Activated CD4-positive, alpha-beta T cell treated with anti-CD3 and anti-CD28 coated beads, Interleukin-2, amount 50 U/mL, for 16 hours (primary cell): Measurements from ENCODE around the gene BEND5.

Experiments used
- DNase-seq: peaks from one replicate; pipeline ENCODE4 v3.0.0-alpha.2; 2020

BEND5 gene

DNA sequence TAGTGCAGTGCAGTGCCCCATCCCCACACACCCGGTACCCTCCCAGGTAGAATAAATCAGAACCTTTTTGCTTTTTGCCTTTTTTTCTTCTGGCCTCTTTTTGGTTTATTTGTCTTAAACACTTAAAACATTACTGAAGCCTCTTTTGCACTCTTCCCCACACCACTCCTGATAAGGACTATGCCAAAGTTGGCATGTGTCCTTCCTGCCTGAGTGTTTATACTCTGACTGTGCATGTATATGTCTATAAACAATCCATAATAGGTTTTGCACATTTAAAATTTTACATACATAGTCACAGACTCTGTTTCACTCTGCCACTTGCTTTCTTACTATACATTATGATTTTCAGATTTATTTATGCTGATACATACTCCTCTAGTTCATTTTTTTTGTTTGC lies 59.6 kb downstream of the BEND5 start:
- DNase-seq: no peak

DNA sequence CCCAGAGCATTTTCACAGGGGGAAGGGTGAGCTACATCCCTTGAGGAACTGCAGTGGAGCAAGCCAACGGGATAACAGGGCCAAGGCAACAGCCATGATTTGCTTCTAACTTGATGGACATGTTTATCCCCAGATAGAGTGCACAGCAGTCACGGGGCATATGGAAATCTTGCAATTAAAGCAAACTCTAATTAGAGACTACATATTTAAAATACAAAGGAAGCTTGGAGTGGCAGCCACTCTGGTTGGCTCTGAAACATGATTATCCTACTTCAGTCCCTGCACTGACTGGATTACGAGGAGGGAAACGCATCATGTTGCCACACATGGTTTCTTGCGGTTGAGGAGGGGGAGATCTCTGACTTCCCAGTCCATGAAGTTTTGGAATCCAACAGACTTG lies 60.8 kb downstream of the BEND5 start:
- DNase-seq: no peak

DNA sequence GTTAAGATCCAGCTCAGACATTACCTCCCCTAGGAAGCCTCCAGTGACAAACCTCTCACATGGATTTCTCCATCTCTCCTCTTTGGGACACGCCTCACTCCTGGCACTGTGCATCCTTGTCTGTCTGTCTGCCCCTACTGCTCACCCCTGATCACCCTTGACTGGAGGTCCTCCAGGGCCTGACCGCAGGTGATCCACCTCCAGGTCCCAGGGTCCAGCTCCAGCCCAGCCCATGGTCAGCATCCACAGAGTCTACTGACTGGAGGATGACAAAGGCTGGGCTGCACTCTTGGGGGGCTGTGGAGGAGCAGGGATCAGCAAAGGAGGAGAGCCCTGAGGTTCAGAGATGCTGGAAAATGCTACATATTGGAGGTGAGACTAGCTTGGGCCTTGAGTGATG lies 65.8 kb downstream of the BEND5 start:
- no peak for DNase-seq

DNA sequence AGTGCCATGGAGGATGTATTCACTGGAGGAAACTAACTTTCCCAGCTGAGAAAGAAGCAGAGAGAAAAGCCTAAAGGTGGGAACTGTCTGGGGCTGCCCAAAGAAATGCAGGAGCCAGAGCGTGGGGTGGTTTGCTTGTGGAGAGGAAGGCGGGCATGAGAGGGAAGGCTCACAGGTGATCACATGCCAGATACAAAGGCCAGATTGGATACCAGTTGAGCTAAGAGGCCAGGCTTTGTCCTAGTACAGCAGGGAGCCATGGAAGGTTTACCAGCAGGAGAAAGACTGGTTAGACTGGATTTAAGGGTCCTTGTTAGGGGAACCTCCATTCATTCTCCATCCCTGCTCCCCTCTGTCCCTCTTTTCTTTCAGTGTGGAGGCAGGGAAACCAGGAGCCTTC lies 66.4 kb downstream of the BEND5 start:
- DNase-seq: no peak

DNA sequence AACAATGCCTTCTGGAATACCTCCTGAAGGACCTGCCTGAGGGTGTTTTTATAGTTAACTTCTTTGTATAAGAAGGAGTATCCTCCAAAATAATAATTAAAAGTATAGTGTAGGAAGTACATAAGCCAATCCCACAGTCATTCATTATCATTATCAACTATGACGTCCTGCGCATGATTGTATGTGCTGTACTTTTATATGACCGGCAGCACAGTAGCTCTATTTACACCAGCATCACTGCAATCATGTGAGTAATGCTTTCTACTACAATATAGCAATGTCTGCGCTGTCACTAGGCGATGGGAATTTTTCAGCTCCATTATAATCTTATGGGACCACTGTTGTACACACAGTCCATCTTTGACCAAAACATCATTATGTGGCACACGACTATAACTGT lies 72.0 kb downstream of the BEND5 start:
- DNase-seq: no peak

DNA sequence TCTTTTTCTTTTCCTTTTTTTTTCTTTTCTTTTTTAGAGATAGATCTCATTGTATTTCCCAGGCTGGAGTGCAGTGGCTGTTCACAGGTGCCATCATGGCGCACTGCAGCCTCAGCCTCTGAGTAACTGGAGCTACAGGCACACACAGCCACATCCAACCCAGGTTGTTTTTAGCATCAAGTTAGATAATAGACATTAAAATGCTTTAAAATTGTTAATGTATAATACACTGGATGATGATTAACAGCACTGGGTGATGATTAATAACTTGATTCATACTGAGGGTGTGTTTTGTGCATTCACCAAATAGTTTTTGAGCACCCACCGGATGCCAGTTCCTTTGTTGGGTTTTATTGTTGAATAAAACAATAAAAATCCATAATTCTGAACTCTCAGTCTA lies 75.2 kb downstream of the BEND5 start:
- no peak for DNase-seq

DNA sequence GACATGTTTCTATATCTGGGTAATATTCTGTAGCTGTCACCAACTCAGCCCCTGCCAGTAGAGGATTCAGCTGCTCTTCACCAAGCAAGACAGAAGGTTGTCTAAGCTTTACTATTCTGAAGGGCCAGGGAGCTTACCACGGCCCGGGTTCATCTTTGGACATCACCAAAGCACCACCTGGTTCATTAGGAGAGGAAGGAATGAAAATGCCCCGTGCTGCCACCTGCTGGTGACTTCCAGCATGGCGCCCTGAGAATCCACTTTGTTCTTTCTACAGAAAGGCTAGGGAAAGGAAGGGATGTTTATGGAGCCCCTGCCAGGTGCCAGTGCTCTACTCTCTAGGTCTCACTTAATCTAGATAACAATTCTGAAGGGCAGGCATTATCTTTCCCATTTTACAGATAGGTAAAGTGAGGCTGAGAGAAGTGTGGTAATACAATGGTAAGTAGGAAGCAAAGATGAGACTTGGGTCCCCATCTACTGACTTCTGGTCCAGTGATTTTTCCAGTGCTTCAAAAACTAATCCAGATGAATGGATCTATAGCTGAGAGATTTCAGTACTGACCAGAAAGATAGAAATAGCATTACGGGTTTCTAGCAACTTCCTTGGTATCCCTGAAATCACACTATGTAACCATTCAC lies 79.5 kb downstream of the BEND5 start:
- DNase-seq: peak; percentile 57

DNA sequence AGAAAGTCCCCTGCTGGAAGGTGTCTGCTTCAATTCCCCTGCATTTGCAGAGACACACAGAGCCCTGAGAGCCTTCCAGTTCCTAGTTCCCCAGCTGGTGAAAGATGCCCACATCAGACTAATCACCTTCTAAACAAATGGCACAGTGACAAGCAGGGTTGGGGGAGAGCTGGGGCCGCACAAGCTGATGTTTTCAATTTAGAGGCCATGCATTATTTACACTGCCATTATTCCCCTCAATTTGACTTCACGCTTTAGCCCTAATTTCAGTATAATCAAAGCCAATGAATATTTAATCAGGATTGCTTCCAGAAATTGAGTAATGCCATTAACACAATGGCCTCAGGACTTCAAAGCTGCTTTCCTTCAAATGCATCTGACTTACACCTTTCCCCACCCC lies 81.5 kb downstream of the BEND5 start:
- no peak for DNase-seq

DNA sequence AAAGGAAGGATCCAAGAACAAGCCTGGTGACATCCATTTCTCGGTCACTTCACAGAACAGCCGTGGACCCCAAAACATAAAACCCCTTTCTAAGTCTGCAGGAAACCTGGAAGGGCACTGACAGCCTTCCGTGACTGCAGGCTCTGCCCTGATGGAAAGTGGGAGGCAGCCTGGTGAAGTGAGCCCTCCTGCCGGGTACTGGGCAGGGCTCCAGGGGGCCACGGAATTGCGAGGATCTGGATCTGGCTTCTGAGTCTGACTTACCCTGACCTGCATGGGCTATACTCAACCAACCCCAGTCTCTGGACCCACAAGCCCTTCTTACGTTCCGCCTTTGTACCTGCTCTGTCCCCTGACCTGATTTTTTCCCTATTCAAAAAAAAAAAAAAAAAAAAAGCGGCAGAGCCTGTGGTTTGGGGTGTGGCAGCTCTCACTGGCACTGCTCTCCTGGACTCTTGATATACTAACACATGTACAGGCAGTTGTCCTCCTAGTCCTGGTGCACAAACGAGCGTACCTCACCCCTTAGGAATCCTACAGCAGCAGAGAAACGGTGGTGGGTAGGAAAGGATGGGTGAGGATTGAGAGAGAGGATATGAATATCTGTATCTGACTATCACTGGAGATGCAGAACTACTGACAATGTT lies 82.9 kb downstream of the BEND5 start:
- DNase-seq: no peak

DNA sequence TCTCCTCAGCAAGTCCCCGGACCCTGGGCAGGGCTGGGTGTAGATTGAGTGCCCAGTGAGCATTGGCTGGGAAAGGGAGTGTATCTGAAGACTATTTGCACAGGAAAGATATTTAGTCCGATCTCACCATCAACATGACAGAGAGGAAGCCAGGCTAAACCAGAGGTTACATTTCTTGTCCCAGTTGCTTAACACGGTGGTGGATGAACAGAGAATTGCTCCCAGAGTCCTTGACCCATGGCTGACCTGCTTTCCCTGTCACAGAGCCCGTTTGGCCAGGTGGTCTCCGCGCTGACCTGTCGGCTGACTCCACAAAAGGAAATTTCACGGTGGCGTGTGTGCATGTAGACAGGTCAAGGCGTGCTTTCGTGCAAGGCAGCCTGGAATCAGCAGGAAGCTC lies 83.5 kb downstream of the BEND5 start:
- no peak for DNase-seq

DNA sequence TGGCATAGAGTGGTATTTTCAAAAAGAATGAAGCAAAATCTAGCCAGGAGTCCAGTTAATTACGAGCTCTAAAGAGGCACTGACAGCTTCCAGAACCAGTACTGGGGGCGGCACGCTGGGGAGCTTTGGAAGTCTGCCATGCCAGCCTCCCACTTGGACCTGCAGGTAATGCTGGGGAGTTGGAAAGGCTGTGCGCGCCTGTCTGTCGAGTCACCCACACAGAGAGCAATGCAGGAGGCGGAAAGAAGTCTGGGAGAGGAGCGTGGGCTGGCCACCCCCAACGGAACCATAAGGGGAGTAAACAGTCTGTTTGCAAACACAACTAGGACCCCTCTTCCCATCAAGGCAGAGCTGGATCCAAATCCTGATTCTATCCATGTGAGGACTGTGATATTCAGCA lies 84.5 kb downstream of the BEND5 start:
- DNase-seq: no peak

DNA sequence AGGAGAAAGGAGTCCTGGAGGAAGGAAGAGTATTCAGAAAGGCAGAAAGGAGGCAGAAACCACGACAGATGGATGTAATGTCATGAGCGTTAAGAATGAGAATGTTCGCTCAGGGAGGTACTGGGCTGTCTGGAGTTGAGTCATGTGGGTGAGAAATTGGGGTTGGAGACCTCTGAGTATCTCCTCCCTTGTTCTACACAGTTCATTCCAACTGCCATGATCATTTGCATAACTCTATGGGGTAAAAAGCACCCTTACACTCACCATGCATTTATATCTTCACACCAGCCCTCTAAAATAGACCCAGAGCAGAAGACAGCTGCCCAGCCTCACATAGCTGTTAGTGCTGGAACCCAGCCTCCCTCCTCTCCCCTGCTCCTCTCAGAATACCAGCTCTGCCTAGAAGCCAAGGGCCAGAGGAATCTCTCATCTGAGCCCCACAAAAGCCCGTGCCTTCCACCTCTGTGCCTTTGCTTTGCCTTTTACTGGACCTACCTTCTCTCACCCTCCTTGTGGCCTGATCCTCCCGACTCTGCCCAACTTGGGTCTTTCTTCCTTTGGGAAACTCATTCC lies 85.2 kb downstream of the BEND5 start:
- peak; percentile 13 for DNase-seq

DNA sequence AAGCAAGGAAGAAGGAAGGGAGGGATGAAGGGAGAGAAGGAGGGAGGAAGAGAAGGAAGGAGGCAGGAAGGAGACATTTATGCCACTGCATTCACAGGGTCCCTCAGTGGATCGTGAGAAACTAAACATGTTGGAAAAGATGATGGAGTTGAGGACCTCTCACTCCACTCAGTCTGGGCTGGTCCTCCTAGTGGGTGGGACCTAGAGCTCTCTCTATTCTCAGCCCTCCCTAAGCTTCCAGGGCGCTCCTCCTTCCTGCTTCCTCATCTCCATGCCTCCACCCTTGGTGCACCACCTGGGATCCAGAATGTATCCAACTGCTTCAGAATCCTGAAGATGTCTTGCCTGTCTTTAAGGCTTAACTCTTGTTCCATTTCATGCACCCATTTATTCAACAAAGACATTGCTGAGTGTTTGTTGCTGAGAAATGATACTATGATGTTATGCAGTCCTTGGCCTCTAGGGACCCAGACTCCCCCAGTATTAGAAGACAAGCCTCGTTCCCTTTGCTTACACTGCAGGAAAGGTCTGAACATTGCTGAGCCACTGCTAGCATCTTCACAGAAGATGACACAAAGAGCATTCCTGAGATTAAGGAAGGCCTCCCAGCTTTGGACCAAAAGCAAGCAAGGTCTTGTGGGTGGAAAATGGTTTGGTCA lies 88.5 kb downstream of the BEND5 start:
- DNase-seq: peak; percentile 3

DNA sequence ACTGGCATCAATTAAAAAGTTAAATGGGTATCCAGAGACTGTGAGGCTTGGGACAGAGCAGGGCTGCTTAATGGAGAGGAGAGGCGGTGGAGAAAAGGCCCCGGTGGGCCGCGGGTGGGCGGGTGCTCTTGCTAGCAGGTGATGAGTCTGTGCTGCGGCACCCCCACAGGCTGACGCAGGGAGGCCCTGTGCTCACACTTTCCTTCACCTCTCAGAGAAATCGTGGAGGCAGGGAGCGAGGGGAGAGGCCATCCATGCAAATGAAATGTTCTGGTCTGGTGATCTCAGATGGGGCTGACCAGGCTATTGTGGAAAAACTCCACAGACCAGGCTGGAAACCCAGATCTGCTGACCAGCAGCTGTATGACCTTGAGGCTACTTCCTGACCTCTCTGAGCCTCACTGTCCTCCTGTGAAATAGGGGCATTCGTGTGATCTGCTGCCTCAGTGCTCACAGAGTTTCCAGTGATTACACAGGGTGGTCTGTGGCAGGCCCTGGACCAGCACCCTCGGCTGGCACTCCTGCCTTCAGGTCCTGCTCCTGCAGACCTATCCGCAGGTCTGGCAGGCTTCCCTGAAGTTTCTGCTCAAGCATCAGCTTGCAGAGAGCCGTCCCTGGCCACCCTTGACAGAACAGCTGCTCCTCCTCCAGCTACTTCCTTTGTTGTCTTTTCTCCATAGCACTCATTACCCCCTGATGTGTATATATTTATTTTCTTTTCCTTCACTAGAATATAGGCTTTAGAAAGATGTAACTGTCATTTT lies 89.2 kb downstream of the BEND5 start:
- DNase-seq: no peak

DNA sequence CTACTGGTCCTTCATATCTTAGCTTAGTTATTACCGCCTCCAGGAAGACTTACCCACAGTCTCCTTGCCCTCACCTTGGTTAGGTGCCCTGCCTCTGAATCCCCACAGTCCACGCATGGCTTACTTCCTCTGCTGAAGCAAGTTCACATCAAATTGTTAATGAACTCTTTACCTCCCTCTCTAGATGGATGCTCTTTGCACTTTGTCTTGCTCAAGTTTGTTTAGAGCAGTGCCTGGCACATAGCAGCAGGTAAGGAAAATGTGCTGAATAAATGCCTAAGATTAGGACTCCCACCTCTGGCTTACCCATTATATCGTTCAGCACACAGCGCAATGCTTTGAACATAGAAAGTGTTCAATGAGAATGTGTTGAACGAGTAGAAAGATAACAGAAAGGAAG lies 90.5 kb downstream of the BEND5 start:
- DNase-seq: no peak

DNA sequence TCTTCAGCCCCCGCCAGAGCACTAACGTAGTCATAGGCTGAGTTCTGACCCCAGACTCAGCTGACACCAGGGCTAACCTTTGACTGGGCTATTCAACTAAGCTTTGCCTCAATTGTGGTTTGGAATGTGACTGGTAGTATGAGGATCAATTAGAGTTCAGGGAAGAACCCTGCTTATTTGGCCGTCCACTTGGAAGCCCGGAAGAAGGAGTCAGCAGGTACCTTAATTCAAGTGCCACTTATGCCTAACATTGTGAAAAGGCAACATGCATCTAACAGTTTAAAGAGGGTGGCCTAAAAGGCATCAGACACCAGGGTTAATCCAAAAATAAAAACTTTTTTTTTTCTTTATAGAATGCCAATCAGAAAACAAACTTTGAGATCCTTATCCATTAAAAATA lies 92.3 kb downstream of the BEND5 start:
- DNase-seq: no peak

DNA sequence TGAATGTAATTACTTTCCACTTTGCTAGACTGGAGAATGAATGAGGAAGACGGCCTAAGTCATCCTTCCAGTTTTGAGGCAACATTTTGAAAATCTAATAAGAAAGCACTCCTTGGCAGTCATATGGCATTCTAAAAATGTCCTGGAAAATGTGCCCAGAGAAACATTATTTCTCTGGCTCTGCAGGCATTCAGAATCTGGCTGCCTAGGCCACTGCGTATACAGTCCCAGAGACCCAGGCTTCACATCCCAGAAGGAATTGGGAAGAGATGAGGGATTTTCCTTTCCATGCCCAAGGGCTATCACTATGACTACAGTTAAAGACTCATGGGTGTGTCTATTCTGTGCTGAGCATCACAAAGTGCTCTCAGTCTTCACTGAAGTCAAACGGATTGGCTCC lies 92.9 kb downstream of the BEND5 start:
- DNase-seq: no peak

DNA sequence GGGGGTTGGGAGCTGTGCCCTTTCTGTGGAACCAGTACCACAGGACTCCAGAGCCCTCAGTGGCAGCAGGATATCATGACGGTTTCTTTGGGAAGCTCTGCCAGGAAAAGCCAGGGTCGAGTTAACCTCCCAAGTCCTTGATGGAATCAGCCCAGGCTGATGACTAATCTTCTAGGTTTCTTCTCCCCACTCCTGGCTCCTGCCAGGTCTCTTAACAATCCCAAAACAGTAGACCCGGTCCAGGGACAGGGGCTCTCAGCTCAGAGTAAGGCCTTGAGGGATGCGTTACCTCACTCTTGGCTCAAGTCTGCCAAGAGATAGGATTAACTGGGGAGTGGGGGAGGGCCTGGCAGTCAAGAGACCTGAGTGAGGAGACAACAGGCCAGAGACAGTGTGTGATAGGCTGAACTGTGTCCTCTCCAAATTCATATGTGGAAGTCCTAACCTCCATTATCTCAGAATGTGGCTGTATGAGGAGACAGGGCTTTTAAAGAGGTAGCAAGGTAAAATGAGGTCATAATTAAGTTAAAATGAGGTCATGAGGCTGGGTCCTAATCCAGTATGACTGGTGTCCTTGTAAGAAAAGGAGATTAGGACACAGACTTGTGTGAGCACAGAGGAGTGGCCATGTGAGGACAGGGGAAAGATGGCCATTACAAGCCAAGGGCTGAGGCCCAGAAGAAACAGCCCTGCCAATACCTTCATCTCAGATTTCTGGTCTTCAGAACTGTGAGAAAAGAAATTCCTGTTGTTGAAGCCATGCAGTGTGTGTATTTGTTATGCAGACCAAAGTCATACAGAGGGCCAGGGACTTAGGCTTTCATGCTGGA lies 95.0 kb downstream of the BEND5 start:
- DNase-seq: no peak

DNA sequence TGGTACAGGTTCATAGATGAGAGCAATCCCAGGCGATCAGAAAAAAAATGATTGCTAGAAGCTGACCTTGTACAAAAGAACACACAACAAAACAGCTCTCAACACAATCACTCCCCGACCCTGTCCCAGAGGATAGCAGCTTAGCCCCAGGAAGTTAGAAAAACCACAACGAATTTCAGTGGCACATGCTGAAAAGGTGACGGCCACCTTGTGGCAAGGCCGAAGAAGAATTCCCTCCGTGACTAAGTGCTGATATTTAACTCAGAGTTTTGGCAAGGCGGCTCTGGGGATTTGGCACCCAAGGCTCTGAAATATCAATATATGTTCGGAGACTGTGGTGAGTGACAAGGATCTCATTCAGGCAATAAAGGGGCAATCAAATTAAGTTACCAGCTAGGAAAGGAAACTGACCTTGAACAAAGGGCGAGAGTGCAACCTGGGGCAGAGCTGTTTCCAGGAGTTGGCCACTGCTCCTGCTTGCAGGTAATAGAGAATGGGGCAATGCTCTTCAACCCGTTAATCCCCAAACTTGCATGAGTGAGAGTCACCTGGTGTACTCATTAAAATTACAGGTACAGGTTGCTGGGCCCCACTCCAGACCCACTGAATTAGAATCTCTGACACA lies 96.2 kb downstream of the BEND5 start:
- DNase-seq: no peak

DNA sequence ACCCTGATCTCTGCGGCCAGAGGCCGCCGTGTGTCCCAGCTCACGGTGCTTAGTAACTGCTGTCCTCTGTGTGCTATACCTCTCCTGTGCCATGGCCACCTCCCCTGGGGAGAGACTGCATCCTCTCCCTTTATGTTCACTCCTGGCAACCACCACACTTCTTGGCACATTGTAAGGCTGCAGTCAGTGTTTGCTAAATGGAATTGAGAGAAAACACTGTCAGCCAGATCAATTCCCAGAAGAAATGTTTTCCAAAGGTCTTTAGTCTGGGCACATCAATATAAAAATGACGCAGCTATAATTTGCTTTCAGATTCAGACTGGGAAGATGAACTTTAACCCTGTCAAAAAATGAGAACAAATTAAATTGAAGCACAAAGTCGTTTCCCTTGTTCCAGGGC lies 96.8 kb downstream of the BEND5 start:
- no peak for DNase-seq

DNA sequence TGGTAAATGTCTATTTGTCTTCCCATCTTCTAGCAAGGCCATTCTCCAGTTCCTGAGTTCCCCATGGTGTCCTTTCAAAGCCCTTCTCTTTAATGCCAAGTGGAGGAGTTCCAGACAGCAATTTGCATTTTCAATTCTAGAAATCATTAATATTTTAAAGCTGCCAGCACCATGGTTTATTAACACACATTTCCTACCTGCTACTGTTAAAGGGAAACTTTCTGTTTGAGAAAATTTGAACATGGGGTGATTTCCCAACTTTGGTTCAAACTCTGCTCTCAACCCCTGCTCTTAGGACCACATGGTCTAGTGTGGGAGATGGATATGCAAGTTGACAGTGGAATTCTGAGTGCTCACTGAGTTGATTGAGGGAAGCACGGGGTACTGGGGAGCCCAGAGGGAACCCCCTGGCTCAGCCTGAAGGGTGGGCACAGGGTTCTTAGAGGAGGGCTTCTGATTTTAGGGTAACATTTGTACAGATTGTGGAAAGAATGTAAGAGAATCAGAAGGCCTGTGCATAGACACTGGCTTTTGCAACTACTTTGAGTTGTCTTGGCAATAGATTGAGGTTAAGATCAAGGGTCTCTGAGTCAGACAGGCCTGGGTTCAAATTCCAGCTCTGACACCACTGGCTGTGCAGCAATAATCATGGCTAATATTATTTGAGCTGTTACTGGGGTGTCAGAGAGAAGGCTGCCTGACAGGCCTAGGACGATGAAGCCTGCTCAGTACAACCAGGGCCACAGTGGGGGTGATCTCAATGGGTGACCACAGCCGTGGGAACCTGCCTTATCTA lies 97.8 kb downstream of the BEND5 start:
- DNase-seq: no peak
